T-helper 1 cell (primary cell): ENCODE measurements around the gene MAP2K4.
"Not testable (repeated sequence)": the region's sequence is repeated elsewhere in the genome, so short reads cannot be mapped to it uniquely, and the experiment has no call there.

Experiments
- DNase-seq, 5 donors: peaks; one replicate each; pipeline ENCODE4 v3.0.0-alpha.2; 2012 to 2020
- total RNA-seq, 4 donors: gene quantifications; one replicate each; lab custom pipeline; 2026; lab: John Stamatoyannopoulos, UW

The MAP2K4 gene
- total RNA-seq, result 30.5 to 39.7 (median 35.9) reads per million in 4 donors

GRCh38 chr17:12020642-12021622 is at the start of gene MAP2K4:
TSS of gene MAP2K4 (plus strand) at chr17:12020877. CDS start at chr17:12020887, 10 bp downstream.
- peak; percentile 83 to 93 (median 90) for DNase-seq

- not testable (repeated sequence) for DNase-seq
These were observed 47.9 kb upstream of the MAP2K4 start for GRCh38 chr17:11972741-11973140.

DNA sequence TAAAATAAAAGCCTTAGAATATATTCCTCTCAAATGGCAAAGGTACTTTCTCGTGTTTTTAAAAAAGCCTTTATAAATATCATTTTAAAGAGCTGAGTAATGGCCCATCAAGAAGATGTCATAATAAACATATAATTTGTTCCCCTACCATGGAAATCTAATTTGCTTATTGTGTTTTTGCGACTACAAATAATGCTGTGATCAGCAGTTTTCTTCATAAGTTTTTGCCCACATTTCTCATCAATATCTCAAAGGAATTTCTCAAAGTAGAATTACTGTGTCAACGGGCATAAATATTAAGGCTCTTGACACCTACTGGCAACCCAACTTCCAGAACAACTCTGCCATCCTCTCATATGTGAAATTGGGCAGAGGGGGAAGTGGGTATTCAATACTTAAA is 40.9 kb upstream of the MAP2K4 start:
- no peak for DNase-seq

DNA sequence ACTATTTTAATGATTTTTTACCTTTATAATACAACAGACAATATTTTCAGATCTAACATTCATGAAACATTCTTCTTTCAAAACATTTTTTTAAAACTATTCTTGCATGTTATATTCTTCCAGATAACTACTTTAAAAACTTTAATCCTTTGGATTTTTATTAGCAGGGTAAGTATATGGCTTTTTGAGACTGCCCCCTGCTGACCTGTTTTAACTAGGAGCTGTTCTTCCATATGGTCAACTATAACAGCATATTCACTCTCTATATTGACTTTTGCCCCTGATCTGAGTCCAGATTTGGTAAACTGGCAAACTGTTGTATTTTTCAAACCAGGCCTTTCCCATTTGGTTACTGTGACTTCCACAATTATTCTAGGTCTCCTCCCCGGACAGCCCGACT is 39.9 kb upstream of the MAP2K4 start:
- DNase-seq, result no peak

GRCh38 chr17:11981862-11982261 is 38.8 kb upstream of the MAP2K4 start:
- no peak for DNase-seq

DNA sequence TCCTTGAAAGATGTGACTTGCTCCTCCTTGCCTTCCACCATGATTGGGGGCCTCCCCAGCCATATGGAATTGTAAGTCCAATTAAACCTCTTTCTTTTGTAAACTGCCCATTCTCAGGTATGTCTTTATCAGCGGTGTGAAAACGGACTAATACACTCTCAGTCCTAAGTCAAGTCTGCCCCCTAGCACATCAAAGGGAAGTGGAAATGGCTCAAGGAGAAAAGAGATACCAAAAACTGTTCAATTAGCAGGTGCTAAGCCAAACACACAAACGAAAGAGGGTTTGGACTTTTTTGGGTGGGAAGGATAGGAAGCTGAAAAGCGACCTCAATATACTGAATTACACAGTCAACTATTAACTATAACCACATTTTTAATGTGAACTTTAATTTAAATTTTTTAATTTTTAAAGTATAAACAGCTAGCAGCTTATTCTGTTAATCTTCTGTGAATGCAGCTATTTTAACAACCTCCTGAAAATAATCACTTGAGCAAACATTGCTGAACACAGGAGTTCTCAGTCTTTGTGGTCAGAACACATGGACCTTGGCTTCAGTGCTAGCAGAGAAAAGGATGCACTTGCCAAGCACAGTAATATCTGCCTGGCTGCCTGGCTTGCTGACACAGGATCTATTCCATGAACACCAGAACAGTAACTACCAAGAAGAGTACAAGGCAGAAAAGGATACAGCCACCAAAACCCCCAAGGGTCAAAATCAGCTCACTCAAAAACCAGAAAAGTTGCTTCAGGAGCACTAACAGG is 34.3 kb upstream of the MAP2K4 start:
- DNase-seq, result no peak

GRCh38 chr17:11986942-11987329 is 33.7 kb upstream of the MAP2K4 start:
- DNase-seq, result no peak

DNA sequence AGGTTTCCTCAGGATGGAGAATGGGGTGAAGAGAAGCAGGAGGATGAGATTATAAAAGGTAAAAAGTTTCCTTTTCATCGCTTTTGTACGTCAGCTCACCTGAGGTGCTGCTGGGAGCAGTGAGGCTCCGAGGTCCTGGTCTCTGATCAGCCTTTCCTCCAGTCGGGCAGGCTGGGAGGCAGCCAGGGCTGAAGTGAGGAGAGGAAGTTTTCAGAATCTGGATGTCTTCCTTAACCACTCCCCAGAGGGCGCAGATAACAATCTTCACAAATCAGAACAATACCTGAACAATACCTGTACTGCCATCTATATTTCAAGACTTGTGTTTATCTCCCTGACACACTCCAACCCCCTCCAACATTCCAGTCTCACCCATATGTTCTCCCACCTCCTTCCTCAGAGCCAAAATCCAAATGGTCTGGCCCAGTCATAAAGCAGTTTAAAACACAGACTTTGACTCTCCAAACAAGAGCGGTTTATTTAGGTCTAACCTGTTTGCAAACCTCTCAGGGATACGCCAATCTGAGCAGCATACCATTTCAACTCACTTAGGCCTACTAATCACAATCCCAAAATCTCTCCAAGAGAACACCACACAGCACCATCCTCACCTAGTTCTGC is 30.2 kb upstream of the MAP2K4 start:
- no peak for DNase-seq

DNA sequence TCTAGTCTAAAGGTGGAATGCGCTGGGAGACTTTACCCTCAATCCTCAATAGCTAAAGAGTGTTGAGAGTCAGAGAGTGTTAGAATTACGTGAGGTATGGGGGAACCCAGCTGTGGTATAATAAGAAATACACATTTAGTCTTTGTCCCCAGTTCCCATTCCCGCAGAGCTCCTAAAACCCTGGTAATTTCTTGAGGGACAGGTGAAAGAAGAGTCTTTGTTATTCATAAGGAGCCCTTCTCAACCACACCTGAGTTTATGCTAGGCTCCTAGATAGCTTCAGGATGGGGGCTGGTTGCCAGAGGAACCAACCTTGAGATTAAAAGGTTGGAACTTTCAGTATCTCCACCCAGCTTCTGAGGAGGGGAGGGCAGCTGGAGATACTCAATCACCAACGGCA is 29.2 kb upstream of the MAP2K4 start:
- DNase-seq, result no peak

DNA sequence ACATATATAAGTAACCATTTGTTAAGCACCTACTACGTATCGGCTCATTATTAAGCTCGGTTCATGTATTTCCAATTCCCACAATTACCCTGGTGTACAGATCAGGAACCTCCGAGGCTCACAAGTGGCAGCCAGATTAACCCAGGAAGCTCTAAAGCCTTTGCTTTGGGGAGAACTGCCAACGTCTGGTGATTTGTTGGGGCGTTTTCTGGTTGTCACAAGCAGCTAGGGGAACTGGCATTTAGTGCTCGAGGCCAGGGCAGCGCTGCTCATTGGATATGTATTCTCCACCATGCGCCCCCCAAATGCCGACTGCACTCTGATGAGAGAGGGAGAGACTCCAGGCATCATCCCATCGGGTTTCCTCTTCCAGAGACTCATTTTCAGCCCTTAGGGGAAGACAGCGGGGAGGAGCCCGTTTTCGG is 23.9 kb upstream of the MAP2K4 start:
- DNase-seq, result peak in 3 of 5 donors; percentile 15 to 54 (median 19)

DNA sequence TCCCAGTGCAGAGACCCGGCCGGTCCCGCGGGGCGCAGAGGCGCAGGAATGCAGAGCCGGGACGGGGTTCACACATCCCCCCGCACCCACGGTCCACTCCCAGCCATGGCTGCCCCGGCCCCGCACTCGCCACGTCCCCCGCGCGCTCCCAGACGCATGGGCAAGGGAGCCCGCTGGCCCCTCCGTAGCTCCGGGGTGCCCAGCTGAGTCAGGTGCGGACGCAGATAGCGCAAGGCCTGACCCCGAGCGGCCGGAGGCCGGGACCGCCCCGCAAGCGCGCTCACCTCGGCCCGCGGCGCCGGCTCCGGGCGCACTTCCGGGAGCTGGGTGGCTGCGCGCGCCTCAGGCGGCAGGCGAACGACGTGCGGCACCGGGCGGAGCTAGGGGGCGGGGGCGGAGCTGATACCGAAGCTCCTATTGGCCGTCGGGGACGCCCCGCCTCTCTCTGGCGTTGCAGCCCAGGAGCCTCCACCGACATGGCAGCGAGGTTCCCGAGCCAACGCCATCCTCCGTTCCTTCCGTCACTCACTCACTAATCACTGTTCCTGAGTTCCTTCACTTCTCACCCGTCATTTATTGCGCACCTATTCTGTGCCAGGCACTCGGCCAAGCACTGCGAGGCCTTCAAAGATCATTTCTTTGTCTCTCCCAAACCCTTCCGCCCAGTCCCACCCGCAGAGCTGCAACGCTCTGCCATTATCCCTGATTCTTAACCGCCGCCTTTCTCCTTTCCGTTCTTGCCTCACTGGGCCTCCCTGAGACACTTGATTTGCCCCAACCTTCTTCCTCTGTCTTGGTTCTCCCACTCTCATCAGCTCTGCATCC is 23.3 kb upstream of the MAP2K4 start, which contains the start of gene ZNF18:
TSS of gene ZNF18 (minus strand) at position 329 of the 825 bp plus-strand sequence. CDS start 4,646 bp downstream, outside the sequence.
- peak; percentile 90 to 97 (median 94) for DNase-seq

DNA sequence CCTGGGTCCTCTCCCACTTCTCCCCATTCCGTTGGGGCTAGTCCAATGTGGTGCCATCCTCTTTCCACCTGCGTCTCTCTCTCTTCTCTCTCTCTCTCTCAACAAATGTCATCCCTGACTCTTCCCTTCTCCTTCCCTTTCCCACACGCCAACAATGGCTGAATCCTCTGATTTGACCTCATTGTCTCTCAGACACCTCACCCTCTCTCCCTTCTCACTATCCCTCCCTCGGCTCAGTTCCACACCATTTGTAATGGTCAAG is 22.8 kb upstream of the MAP2K4 start:
- DNase-seq, result no peak

GRCh38 chr17:11999696-12000095 is 21.0 kb upstream of the MAP2K4 start:
- no peak for DNase-seq

- no peak for DNase-seq
These were observed 13.2 kb upstream of the MAP2K4 start for GRCh38 chr17:12007466-12007865.

DNA sequence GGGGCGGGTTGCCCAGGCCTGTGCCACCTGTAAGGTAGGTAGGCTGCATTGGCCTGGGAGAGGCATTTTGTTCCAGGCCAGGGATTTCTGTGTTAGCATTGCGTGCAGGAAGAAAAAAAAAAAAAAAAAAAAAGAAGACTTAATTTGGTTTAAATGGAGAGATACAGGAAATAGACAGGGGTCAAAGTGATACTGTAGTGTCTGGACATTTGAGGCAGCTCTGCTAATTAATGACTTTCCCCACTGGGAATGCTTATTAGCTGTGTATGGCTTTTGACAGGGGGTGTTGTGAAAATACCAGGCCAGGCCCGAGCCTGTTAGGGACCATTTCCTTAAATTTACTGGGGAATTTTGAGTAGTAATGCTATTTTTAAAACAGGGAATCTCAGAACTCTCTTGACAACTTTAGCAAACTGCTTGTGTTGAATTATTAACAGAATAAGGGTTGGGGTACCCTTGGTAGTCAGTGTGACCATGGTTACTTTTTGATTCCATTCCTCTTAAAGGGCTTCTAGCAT is 1.0 kb downstream of the MAP2K4 start:
- no peak for DNase-seq

DNA sequence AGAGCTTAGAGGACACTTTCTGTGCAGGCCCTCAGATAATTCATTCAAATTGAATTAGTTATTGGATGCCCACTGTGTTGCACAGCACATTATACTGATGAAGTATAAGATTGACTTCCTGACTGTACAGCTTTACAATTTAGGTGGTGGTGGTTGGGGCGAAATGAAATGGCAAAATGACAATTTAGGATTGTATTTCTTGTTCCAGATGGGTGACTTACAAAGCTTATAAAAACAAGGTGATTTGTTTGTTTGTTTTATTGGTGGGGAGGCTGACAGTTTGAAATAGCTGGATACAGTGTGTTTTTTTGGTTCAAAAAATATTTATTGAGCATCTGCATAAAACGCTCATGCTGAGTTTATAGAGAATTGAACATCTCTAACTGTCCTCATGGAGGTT is 1.6 kb downstream of the MAP2K4 start:
- no peak for DNase-seq

DNA sequence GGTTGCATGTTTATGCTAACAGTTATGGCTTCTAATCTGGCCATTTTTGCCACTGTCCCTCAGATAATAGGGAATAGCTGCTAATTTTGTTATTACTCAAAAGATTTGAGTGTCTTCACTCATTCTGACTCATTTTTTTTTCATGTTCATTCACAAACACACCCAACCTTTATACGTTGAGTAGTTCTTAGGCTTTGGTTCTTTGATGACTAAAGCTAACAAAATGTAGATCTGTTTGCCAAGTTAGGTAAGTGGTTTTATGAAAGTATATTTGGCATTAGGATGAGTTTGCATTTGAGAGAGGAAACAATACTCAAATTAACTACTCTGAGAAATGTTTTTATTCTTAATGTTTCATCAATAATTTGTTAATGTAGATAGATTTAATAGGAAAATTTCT is 3.6 kb downstream of the MAP2K4 start:
- DNase-seq, result no peak

DNA sequence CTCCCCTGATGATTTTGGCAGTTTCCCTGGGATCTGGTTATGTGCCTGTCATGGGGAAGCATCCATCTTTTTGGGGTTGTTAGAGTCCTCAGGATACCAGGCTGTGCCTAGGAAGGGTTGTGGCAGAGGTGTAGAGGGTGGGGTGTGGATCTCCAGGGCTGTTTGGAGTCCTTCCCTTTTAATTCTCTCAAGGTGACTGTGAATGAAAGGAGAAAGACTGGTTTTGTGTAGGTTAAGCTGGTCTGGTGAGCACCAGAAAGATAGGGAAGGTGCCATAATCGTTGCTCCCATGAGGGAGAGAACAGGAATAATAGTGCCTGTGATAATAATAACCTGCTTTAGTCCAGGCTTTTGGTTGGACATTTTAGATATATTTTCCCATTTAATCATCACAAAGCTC is 7.0 kb downstream of the MAP2K4 start:
- DNase-seq, result no peak

GRCh38 chr17:12028611-12029010 is 7.9 kb downstream of the MAP2K4 start:
- no peak for DNase-seq

- DNase-seq, result no peak
These were observed 13.9 kb downstream of the MAP2K4 start for GRCh38 chr17:12034538-12034937.

DNA sequence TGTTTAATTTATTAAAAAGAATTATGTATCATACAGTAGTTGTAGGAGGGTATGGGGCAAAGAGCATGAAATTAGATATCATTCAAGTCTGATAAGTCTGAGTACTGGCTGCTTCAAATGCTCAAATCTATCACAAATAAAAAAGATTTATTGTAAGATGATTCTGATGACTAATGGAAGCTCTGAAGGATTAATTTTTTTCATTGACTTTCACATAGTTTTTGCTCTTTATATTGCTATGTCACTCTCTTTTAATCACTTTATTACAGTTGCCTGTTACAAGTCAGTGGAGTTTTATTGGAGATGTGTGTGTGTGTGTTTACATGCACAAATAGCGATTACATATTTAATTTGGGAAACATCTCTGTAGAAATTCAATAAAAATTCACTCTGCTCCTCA is 15.0 kb downstream of the MAP2K4 start:
- DNase-seq, result no peak

- DNase-seq, result no peak
These were observed 17.3 kb downstream of the MAP2K4 start for GRCh38 chr17:12037970-12038369.
